K562 (cell line): Measurements from ENCODE around the gene ZNF501. TPM values are rescaled to one million over a fixed set of nuclear protein-coding genes. Genes with fewer than 3 reads are reported as not detected.
A peak's percentile ranks its signal among the peaks of the same experiment; 100 is the strongest.

Source experiments
- ATAC-seq: fragments of 200-7000 bp; cut with Tn5 transposase; 3 replicates; pipeline ENCODE4 v1.9.1; 2020; ENCODE audit warnings: moderate library complexity
- BruUV-seq: library from RNA; stranded (reverse); fragments of 400-500 nt; replicated peaks from 2 replicates; lab custom pipeline; 2021; lab: Mats Ljungman, UMichigan
- CTCF ChIA-PET: fragments of 300-600 bp; formaldehyde crosslinking; extraction: SDS; loops from one replicate; lab custom pipeline; 2021; ENCODE audit warnings: low intra/inter-chr PET ratio; lab: Yijun Ruan, JAX
- POLR2A ChIA-PET: fragments of 300-600, 350-650 bp; sonication (Branson Sonifier 250); formaldehyde crosslinking; extraction: SDS; loops from one replicate; lab custom pipeline; 2021; ENCODE audit warnings: antibody characterized with exemption, inconsistent platforms; lab: Yijun Ruan, JAX
- DNase-seq, 4 experiments: peaks; one replicate each; pipeline versions ENCODE4 v3.0.0 to v3.0.0-alpha.2; 2011 to 2018; ENCODE audit warnings: low spot score in 3 of 4, mixed read lengths in 3 of 4; ENCODE audit errors: extremely low read depth in 1 of 4
- FAIRE-seq: peaks from 2 replicates; lab custom pipeline; 2011; peaks lifted over from hg19 to GRCh38; lab: Jason Lieb, UNC
- H2AFZ ChIP-seq: 2 replicates; pipeline ENCODE4 v1.6.0; 2011; ENCODE audit warnings: low read depth, low read length, control low read depth, inconsistent platforms
- H3K27ac ChIP-seq: fragments of 200-600 bp; 3 replicates; pipeline ENCODE4 v1.8.0; 2011; ENCODE audit warnings: low read depth, mild to moderate bottlenecking, control low read depth, inconsistent platforms, low read length, moderate library complexity, mixed read lengths; ENCODE audit errors: extremely low read depth
- H3K27me3 ChIP-seq, 2 experiments: fragments of 300-600 bp in 1 of 2; 2 replicates in 1 of 2; 3 replicates in 1 of 2; pipeline versions ENCODE4 v1.6.0 to v1.8.0; 2011; ENCODE audit warnings: inconsistent platforms in 2 of 2, low read length in 2 of 2, mild to moderate bottlenecking in 1 of 2, mixed read lengths in 1 of 2, moderate library complexity in 1 of 2; ENCODE audit not compliant: control insufficient read depth in 2 of 2, insufficient read depth in 2 of 2
- H3K36me3 ChIP-seq: fragments of 300-600 bp; 3 replicates; pipeline ENCODE4 v1.8.0; 2011; ENCODE audit warnings: mild to moderate bottlenecking, low read length, inconsistent platforms; ENCODE audit not compliant: control insufficient read depth, insufficient read depth
- H3K4me1 ChIP-seq, 2 experiments: fragments of 200-600 bp in 1 of 2; replicated peaks in 1 of 2; 2 replicates in 1 of 2; 3 replicates in 1 of 2; pipeline versions ENCODE4 v1.5.1 to v1.8.0; 2011; ENCODE audit warnings: inconsistent platforms in 2 of 2, low read length in 2 of 2, mild to moderate bottlenecking in 1 of 2, mixed read lengths in 1 of 2, moderate library complexity in 1 of 2; ENCODE audit not compliant: control insufficient read depth in 2 of 2, insufficient read depth in 2 of 2
- H3K4me2 ChIP-seq: 2 replicates; pipeline ENCODE4 v1.6.1; 2011; ENCODE audit warnings: low read length, control low read depth, inconsistent platforms, mixed read lengths; ENCODE audit not compliant: insufficient read depth
- H3K4me3 ChIP-seq: fragments of 200-600 bp; sonication (generic), shearing (Covaris generic); 2 replicates; pipeline ENCODE4 v1.5.1; 2016; ENCODE audit warnings: control low read depth, inconsistent platforms
- H3K79me2 ChIP-seq: fragments of 200-600 bp; 3 replicates; pipeline ENCODE4 v1.8.0; 2011; ENCODE audit warnings: low read length, inconsistent platforms; ENCODE audit not compliant: control insufficient read depth, insufficient read depth
- H3K9ac ChIP-seq, 2 experiments: 2 replicates each; pipeline versions ENCODE4 v1.6.0 to v1.6.1; 2011; ENCODE audit warnings: low read depth in 2 of 2, low read length in 2 of 2, control low read depth in 1 of 2, inconsistent platforms in 1 of 2, mild to moderate bottlenecking in 1 of 2, mixed read lengths in 1 of 2; ENCODE audit not compliant: insufficient read depth in 1 of 2
- H3K9me1 ChIP-seq: one replicate; pipeline ENCODE4 v1.6.0; 2011; ENCODE audit warnings: inconsistent platforms, mild to moderate bottlenecking, low read length, moderate library complexity; ENCODE audit not compliant: control insufficient read depth, insufficient read depth
- H3K9me3 ChIP-seq: replicated peaks from 2 replicates; pipeline ENCODE4 v1.5.1; 2011; ENCODE audit warnings: low read depth, low read length, inconsistent platforms; ENCODE audit not compliant: control insufficient read depth, insufficient read depth
- H4K20me1 ChIP-seq: replicated peaks from 2 replicates; pipeline ENCODE4 v1.6.1; 2011; ENCODE audit warnings: low read length, inconsistent platforms, mixed read lengths; ENCODE audit not compliant: control insufficient read depth, insufficient read depth
- BCOR ChIP-seq: fragments of 450-650 bp; IDR thresholded peaks from 2 replicates; pipeline ENCODE4 v1.6.1; 2016
- EP300 ChIP-seq: IDR thresholded peaks from 2 replicates; pipeline ENCODE4 v1.6.1; 2012; ENCODE audit warnings: low read length, improper control_type of control experiment
- HMG20B ChIP-seq: fragments of 250-450 bp; sonication (Bioruptor Pico); IDR thresholded peaks from 2 replicates; pipeline ENCODE4 v1.5.0; 2021; ENCODE audit warnings: mild to moderate bottlenecking
- HMGN3 ChIP-seq: IDR thresholded peaks from 2 replicates; pipeline ENCODE4 v1.6.1; 2011; ENCODE audit warnings: borderline replicate concordance, low read depth, mild to moderate bottlenecking, mixed read lengths, low read length; ENCODE audit not compliant: insufficient read length; ENCODE audit errors: extremely low read depth
- KAT8 ChIP-seq: fragments of 450-650 bp; IDR thresholded peaks from 2 replicates; pipeline ENCODE4 v1.6.1; 2016; ENCODE audit warnings: low read depth, mild to moderate bottlenecking
- KLF1 ChIP-seq: fragments of 450-650 bp; IDR thresholded peaks from 2 replicates; pipeline ENCODE4 v1.6.1; 2016; ENCODE audit warnings: missing genetic modification characterization, missing compliant biosample characterization
- LARP7 ChIP-seq: fragments of 450-650 bp; IDR thresholded peaks from 2 replicates; pipeline ENCODE4 v1.6.1; 2016
- NELFE ChIP-seq: IDR thresholded peaks from 2 replicates; pipeline ENCODE4 v1.6.1; 2011; ENCODE audit warnings: mild to moderate bottlenecking; ENCODE audit not compliant: insufficient read depth, insufficient read length
- PPARD ChIP-seq: fragments of 250-450 bp; sonication (Bioruptor Pico); IDR thresholded peaks from 2 replicates; pipeline ENCODE4 v1.8.0; 2022; ENCODE audit warnings: inconsistent platforms, mild to moderate bottlenecking, moderate library complexity
- RBM25 ChIP-seq: fragments of 200-400 bp; formaldehyde crosslinking; IDR thresholded peaks from 2 replicates; pipeline ENCODE4 v1.6.1; 2018; ENCODE audit warnings: low read length, low read depth, moderate library complexity; ENCODE audit not compliant: severe bottlenecking
- SIN3B ChIP-seq: fragments of 450-650 bp; IDR thresholded peaks from 2 replicates; pipeline ENCODE4 v1.6.1; 2017; ENCODE audit warnings: low read depth, mild to moderate bottlenecking, moderate library complexity
- SLC30A9 ChIP-seq: fragments of 250-450 bp; sonication (Bioruptor Pico); IDR thresholded peaks from 2 replicates; pipeline ENCODE4 v1.8.0; 2022; ENCODE audit warnings: mild to moderate bottlenecking, moderate library complexity
- SREBF1 ChIP-seq: fragments of 150-350 bp; IDR thresholded peaks from 2 replicates; pipeline ENCODE4 v1.6.1; 2014; ENCODE audit warnings: antibody characterized with exemption, low read depth, low read length, borderline replicate concordance
- TEAD4 ChIP-seq, 2 experiments: sonication (generic) in 1 of 2; formaldehyde crosslinking in 1 of 2; IDR thresholded peaks; 2 replicates each; pipeline versions ENCODE4 v1.6.1 to v1.8.0; 2012 to 2022; ENCODE audit warnings: borderline replicate concordance in 1 of 2, inconsistent platforms in 1 of 2, low read length in 1 of 2, mild to moderate bottlenecking in 1 of 2, missing genetic modification reagents in 1 of 2
- ZNF184 ChIP-seq: sonication (generic); formaldehyde crosslinking; IDR thresholded peaks from 2 replicates; pipeline ENCODE4 v1.5.0; 2020; ENCODE audit warnings: missing genetic modification reagents
- ZNF274 ChIP-seq: IDR thresholded peaks from 2 replicates; pipeline ENCODE4 v1.6.1; 2011; ENCODE audit warnings: low read depth, mild to moderate bottlenecking, low read length, moderate library complexity, borderline replicate concordance
- ZNF444 ChIP-seq: fragments of 250-450 bp; sonication (Bioruptor Pico); IDR thresholded peaks from 2 replicates; pipeline ENCODE4 v1.4.0; 2020; ENCODE audit warnings: mild to moderate bottlenecking, moderate library complexity
- ZNF76 ChIP-seq: fragments of 250-450 bp; sonication (Bioruptor Pico); IDR thresholded peaks from 2 replicates; pipeline ENCODE4 v1.4.0; 2020; ENCODE audit warnings: mild to moderate bottlenecking, moderate library complexity, borderline replicate concordance
- ZNF830 ChIP-seq: fragments of 250-450 bp; sonication (Bioruptor Pico); IDR thresholded peaks from 2 replicates; pipeline ENCODE4 v1.5.0; 2021; ENCODE audit warnings: mild to moderate bottlenecking
- in situ Hi-C: fragments of 300-500 bp; cut with MboI; formaldehyde crosslinking; loops from 4 replicates; pipeline ENCODE4 v1.15.0; 2018; ENCODE audit warnings: inconsistent platforms, mixed read lengths
- intact Hi-C: fragments of 100-400 bp; cut with micrococcal nuclease; formaldehyde crosslinking; loops from 2 replicates; pipeline ENCODE4 v1.14.2; 2022
- polyA plus RNA-seq, 8 experiments: library from polyadenylated mRNA; depleted of rRNA in 4 of 8; stranded (reverse) in 5 of 8; unstranded in 3 of 8; fragments of >200 nt; fragmentation: Nextera tagmentation in 2 of 8; fragmentation: Illumina TruSeq in 1 of 8; extraction: Ambion mirVana in 2 of 8; extraction: Trizol in 1 of 8; gene quantifications; 2 replicates each; pipeline versions ENCODE4 v1.2.1 to v1.2.3, GENCODE V29; 2011 to 2014; ENCODE audit warnings: inconsistent platforms in 1 of 8, missing spikeins in 1 of 8
- total RNA-seq, 7 experiments: library from RNA; depleted of rRNA in 6 of 7; stranded (reverse); fragments of >200 nt in 6 of 7; fragmentation: Illumina TruSeq in 2 of 7; extraction: Trizol in 2 of 7; gene quantifications; 2 replicates each; pipeline versions ENCODE4 v1.2.1 to v1.2.3, GENCODE V29; 2011 to 2021; ENCODE audit warnings: low replicate concordance in 1 of 7
- TF ChIP-seq, protein P1 (sequence below): fragments of 200-400 bp; formaldehyde crosslinking; IDR thresholded peaks from 2 replicates; pipeline ENCODE4 v1.6.1; 2017; ENCODE audit warnings: mild to moderate bottlenecking, low read depth, low read length, moderate library complexity

The ZNF501 gene
- total and polyA plus RNA-seq, 9 of the 15 experiments (the other 6 are each of a cell fraction or from before 2014, with no cell fraction given), result 1.2 to 6.5 (median 3.7) TPM

- DNase-seq (no peak), ATAC-seq (no peak), FAIRE-seq (no peak)
- Histone ChIP-seq H2AFZ (no peak overlapping the region), H3K9ac (no peak overlapping the region), H3K4me1 (peaks cover 0 to 4% of the 10 kb centered on the region in 2 experiments; a peak in 3 of 5 replicates), H3K4me2 (no peak overlapping the region), H3K9me1 (no peaks in the 10 kb centered on the region), H3K27ac (no peak overlapping the region), H4K20me1 (no peaks in the 10 kb centered on the region), H3K27me3 (no peaks in the 10 kb centered on the region), H3K36me3 (peaks cover 44% of the 10 kb centered on the region), H3K4me3 (no peak overlapping the region), H3K9me3 (peaks cover 27% of the 10 kb centered on the region), H3K79me2 (peaks cover 86% of the 10 kb centered on the region)
- in situ Hi-C loops (no loop called here), intact Hi-C loops (loop anchor here (5.0 kb wide), 1 partner anchor 213 kb away; the partner anchor contains the start of genes EXOSC7 and ZDHHC3)
- CTCF ChIA-PET, result no interaction called here
- BruUV-seq, result no TSS peak
- POLR2A ChIA-PET, result no interaction called here
- TF ChIP-seq, protein P1, sequence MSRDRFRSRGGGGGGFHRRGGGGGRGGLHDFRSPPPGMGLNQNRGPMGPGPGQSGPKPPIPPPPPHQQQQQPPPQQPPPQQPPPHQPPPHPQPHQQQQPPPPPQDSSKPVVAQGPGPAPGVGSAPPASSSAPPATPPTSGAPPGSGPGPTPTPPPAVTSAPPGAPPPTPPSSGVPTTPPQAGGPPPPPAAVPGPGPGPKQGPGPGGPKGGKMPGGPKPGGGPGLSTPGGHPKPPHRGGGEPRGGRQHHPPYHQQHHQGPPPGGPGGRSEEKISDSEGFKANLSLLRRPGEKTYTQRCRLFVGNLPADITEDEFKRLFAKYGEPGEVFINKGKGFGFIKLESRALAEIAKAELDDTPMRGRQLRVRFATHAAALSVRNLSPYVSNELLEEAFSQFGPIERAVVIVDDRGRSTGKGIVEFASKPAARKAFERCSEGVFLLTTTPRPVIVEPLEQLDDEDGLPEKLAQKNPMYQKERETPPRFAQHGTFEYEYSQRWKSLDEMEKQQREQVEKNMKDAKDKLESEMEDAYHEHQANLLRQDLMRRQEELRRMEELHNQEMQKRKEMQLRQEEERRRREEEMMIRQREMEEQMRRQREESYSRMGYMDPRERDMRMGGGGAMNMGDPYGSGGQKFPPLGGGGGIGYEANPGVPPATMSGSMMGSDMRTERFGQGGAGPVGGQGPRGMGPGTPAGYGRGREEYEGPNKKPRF, result no peak
- no peak for TF ChIP-seq ZNF274
- peak; percentile 81 for TF ChIP-seq RBM25
- TF ChIP-seq KLF1 (tag), result no peak
- no peak for TF ChIP-seq SREBF1
- TF ChIP-seq ZNF444 (CRISPR knock-in tag), result no peak
- TF ChIP-seq ZNF184, result no peak
- TF ChIP-seq LARP7, result no peak
- TF ChIP-seq KAT8, result no peak
- no peak for TF ChIP-seq TEAD4 (IDR thresholded peaks at IDR 0.05; ENCODE audit: low read length)
- TF ChIP-seq TEAD4 (CRISPR knock-in tag; IDR thresholded peaks at IDR 0.05; ENCODE audit: borderline replicate concordance), result no peak
- TF ChIP-seq SLC30A9 (CRISPR knock-in tag), result no peak
- TF ChIP-seq BCOR, result peak; percentile 54
- no peak for TF ChIP-seq NELFE
- TF ChIP-seq HMGN3, result no peak
- TF ChIP-seq ZNF830 (CRISPR knock-in tag), result no peak
- no peak for TF ChIP-seq HMG20B (CRISPR knock-in tag)
- TF ChIP-seq PPARD (CRISPR knock-in tag), result no peak
- no peak for TF ChIP-seq EP300
- no peak for TF ChIP-seq ZNF76 (CRISPR knock-in tag)
- TF ChIP-seq SIN3B, result no peak
Observed at GRCh38 chr3:44764248-44764647, 34.8 kb downstream of the ZNF501 start.
